Astrocyte of the spinal cord (primary cell): ENCODE results near the gene MPPE1.
A peak's percentile ranks its signal among the peaks of the same experiment; 100 is the strongest.

Experiments used
- DNase-seq: peaks from one replicate; pipeline ENCODE4 v3.0.0; 2011; ENCODE audit warnings: low read depth, low spot score
- H3K4me3 ChIP-seq: 2 replicates; pipeline ENCODE4 v1.5.1; 2011; ENCODE audit warnings: low read depth, mild to moderate bottlenecking, low read length, moderate library complexity
- in situ Hi-C: cut with HindIII; loops from 2 replicates; pipeline ENCODE4 v1.10.0; 2017; ENCODE audit warnings: low sequenced_read_pairs
- TF ChIP-seq, protein P1 (sequence below): IDR thresholded peaks from 2 replicates; pipeline ENCODE4 v1.5.1; 2012; ENCODE audit warnings: low read depth, mild to moderate bottlenecking, low read length, inconsistent platforms

The MPPE1 gene

DNA sequence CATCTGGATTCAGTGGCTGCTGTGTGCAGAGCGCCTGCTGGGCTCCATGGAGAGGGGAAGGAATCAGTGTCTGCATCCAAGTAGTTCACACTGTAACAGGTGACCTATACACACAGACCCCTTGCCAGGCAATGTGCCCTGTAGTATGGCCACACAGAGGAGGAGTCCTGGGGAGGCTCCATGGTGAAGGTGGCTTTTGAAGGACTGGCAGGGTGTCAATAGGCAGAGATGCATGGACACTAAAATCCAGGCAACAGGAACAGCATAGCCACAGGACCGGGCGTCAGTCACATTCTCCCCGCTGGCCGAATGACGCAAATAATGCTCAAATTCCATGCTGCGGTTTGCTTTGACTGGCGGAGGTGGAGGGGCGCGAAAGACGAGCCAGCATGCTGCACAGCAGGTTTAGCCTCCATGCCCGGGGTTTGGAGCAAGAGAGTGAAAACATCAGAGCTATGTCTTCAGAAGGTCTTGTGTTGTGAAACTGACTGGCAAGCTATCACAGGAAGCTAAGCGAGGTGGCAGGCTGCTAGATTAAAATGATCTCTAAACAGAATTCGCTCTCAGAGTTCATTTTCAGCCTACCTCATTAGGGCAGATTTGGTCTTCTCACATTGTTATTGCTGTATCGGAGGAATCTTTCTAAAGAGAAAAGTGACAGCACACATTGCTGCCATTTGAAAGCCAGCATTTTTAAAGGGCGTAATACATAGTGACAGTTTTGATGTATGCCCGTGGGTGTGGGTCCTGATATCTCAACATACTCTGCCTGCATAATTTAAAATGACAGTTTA lies 58.1 kb downstream of the MPPE1 start:
- TF ChIP-seq, protein P1, sequence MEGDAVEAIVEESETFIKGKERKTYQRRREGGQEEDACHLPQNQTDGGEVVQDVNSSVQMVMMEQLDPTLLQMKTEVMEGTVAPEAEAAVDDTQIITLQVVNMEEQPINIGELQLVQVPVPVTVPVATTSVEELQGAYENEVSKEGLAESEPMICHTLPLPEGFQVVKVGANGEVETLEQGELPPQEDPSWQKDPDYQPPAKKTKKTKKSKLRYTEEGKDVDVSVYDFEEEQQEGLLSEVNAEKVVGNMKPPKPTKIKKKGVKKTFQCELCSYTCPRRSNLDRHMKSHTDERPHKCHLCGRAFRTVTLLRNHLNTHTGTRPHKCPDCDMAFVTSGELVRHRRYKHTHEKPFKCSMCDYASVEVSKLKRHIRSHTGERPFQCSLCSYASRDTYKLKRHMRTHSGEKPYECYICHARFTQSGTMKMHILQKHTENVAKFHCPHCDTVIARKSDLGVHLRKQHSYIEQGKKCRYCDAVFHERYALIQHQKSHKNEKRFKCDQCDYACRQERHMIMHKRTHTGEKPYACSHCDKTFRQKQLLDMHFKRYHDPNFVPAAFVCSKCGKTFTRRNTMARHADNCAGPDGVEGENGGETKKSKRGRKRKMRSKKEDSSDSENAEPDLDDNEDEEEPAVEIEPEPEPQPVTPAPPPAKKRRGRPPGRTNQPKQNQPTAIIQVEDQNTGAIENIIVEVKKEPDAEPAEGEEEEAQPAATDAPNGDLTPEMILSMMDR = no peak
- peak; percentile 98 for DNase-seq
- in situ Hi-C loops = no loop called here
- H3K4me3 ChIP-seq = peak overlapping the region; percentile 83

DNA sequence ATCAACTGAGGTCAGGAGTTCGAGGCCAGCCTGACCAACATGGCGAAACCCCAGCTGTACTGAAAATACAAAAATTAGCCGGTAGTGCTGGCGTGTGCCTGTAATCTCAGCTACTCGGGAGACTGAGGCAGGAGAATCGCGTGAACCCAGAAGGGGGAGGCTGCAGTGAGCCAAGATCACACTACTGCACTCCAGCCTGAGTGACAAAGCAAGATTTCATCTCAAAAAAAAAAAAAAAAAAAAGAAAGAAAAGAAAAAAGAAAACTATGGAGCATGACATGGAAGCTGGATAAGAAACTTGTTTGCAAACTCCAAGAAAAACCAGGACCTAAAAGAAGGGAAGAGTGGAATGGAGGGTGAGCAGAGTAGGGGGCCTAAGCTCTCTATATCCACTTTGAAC lies 58.8 kb downstream of the MPPE1 start:
- TF ChIP-seq, protein P1 = no peak
- in situ Hi-C loops = no loop called here
- no peak overlapping the region for H3K4me3 ChIP-seq
- no peak for DNase-seq

DNA sequence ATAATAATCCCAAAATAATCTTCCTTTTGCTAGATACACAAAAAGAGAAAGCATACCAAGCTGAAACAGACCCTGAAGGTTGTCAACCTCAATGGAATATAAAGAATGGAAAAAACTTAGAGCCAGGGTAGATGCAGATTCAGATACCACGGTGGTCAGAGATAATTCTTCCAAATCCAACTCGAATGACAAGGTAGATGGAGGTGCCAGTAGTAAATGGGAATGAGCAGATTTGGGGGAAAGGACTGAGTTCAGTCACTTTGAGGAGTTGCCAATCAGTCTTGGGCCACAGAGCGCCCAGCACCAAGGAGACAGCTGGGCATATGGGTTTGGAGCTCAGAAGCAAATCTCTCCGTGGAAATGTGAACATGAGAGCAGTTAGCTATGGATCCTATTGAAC lies 60.3 kb downstream of the MPPE1 start:
- in situ Hi-C loops = no loop called here
- TF ChIP-seq, protein P1 = no peak
- no peak for DNase-seq
- no peak overlapping the region for H3K4me3 ChIP-seq

DNA sequence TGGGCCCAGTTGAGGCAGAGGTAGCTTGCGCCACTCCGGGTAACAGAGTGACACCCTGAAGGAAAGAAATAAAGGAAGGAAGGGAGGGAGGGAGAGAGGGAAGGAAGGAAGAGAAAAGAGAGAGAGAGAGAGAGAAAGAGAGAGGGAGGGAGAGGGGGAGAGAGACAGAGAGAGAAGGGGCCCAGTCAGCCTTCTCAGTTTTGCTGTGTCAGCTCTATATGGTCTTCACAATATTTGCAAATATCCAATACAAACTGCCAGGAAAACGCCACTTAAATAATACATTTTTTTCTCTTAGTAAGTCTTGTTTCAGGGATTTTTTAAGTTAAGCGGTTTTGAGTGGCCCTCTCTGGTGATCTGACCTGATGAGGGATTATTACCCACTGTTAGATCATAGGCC lies 62.5 kb downstream of the MPPE1 start:
- in situ Hi-C loops = no loop called here
- TF ChIP-seq, protein P1 = no peak
- no peak overlapping the region for H3K4me3 ChIP-seq
- DNase-seq = no peak

DNA sequence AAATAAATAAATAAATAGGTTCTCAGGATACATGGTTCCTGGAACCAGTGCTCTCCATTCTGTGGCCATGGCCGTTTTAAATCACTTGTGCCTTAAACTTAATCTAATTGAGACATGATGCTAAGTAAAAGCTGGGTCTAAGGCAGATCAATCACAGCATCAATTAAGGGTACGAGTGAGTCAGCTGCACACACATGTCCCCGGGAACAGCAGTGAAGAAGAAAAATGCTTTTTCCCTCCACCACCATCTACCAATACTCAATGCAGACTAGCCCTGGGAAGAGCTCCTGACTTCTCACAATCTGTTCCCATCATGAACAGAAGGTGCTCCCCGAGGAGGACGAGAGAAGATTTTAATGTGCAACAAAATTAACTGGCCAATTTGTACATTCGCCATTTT lies 63.7 kb downstream of the MPPE1 start:
- no peak for DNase-seq
- TF ChIP-seq, protein P1 = no peak
- in situ Hi-C loops = no loop called here
- H3K4me3 ChIP-seq = no peak overlapping the region

DNA sequence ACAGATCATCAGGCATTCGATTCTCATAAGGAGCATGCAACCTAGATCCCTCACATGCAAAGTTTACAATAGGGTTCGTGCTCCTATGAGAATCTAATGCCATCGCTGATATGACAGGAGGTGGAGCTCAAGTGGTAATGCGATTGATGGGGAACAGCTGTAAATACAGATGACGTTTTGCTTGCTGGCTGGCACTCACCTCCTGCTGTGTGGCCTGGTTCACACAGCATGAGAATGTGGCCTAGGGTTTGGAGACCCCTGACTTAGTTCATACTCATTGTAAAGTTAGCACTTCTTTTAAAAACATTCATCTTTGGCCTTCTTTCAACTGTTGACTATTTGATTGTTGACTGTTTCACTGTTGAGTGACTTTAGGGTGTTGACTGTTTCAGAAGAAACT lies 65.6 kb downstream of the MPPE1 start:
- DNase-seq = peak; percentile 26
- TF ChIP-seq, protein P1 = no peak
- in situ Hi-C loops = no loop called here
- no peak overlapping the region for H3K4me3 ChIP-seq

DNA sequence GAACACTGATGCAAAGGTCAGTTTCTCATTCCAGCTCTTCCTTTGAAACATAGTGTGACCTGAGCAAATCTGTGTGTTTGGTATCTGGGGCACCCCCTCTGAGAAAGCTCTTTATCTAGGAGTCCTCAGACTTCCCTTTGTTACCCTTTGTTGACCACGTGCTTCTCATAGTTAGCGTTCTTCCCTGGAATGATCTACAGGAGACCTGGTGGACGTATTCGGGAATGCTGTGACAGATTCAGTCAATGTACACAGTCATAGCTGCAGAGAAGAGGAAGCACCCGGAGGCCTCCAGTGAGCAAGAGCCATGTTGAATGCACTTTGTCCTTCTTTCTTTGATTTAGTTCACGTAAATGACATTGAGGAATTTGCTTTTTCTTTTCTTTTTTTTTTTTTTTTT lies 67.6 kb downstream of the MPPE1 start:
- TF ChIP-seq, protein P1 = no peak
- no peak overlapping the region for H3K4me3 ChIP-seq
- no peak for DNase-seq
- in situ Hi-C loops = no loop called here
